NCI-H524 treated with DMSO at 0.1 percent for 48 hours (cell line): ENCODE measurements around the gene REV3L.
"Not testable (repeated sequence)": the region's sequence is repeated elsewhere in the genome, so short reads cannot be mapped to it uniquely, and the experiment has no call there.

Experiments
- DNase-seq: peaks from one replicate; lab custom pipeline; 2025; lab: John Stamatoyannopoulos, UW

Gene REV3L

GRCh38 chr6:111258010-111258409, 225.0 kb downstream of the REV3L start:
- no peak for DNase-seq

- no peak for DNase-seq
Measured at GRCh38 chr6:111256646-111257045, 226.4 kb downstream of the REV3L start.

- DNase-seq: not testable (repeated sequence)
Measured at GRCh38 chr6:111255838-111256237, 227.2 kb downstream of the REV3L start.

GRCh38 chr6:111254779-111255166, 228.2 kb downstream of the REV3L start:
- DNase-seq: no peak

- DNase-seq: no peak
Measured at GRCh38 chr6:111254004-111254778, 228.8 kb downstream of the REV3L start.

GRCh38 chr6:111252726-111253125, 230.3 kb downstream of the REV3L start:
- DNase-seq: no peak

GRCh38 chr6:111250791-111251354, 232.1 kb downstream of the REV3L start:
- no peak for DNase-seq
